ENCODE results near the gene GPR33.
"Not testable (repeated sequence)": the region's sequence is repeated elsewhere in the genome, so short reads cannot be mapped to it uniquely, and the experiment has no call there.

The GPR33 gene

DNA sequence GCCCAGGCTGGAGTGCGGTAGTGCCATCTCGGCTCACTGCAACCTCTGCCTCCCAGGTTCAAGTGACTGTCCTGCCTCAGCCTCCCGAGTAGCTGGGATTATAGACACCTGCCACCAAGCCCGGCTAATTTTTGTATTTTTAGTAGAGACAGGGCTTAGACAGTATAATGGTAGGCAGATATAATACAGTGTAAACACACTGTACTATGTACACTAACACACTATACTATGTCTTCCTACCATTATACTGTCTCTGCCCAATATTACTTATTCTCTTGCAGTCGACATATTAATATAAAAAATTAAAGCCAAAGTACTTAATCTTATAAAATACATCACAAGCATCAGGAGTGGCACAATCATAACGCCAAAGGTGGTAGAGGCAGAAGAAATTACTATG lies 45.6 kb downstream of the GPR33 start:
- Histone ChIP-seq H3K27me3 (replicated peaks) (no peaks in the 10 kb centered on the region), H3K4me3 (ENCODE audit: low read depth, low read length) (no peak overlapping the region), H3K27ac (peak overlapping the region; percentile 53), H3K36me3 (replicated peaks) (no peaks in the 10 kb centered on the region)
- no peak for DNase-seq
- in situ Hi-C loops (cut with HindIII; ENCODE audit: low pct_ligation_motif_present, low sequenced_read_pairs): no loop called here
- TF ChIP-seq CTCF (IDR thresholded peaks at IDR 0.05; ENCODE audit: low read depth, low read length, missing control alignments): no peak

GRCh38 chr14:31441273-31442111 lies 46.3 kb downstream of the GPR33 start:
- H3K27ac ChIP-seq: peak overlapping the region; percentile 53
- TF ChIP-seq CTCF (IDR thresholded peaks at IDR 0.05; ENCODE audit: low read depth, low read length, missing control alignments): no peak
- in situ Hi-C loops (cut with HindIII; ENCODE audit: low pct_ligation_motif_present, low sequenced_read_pairs): no loop called here

GRCh38 chr14:31440280-31440679 lies 47.6 kb downstream of the GPR33 start:
- no peak for DNase-seq
- no peaks in the 10 kb centered on the region for H3K36me3 ChIP-seq (replicated peaks)
- H3K27me3 ChIP-seq (replicated peaks): no peaks in the 10 kb centered on the region
- H3K4me3 ChIP-seq (ENCODE audit: low read depth, low read length): no peak overlapping the region
- no peak for TF ChIP-seq CTCF (IDR thresholded peaks at IDR 0.05; ENCODE audit: low read depth, low read length, missing control alignments)
- H3K27ac ChIP-seq: no peak overlapping the region
- in situ Hi-C loops (cut with HindIII; ENCODE audit: low pct_ligation_motif_present, low sequenced_read_pairs): no loop called here

More at GRCh38 chr14:31441273-31442111, 46.3 kb downstream of the GPR33 start:
- Histone ChIP-seq H3K27me3 (replicated peaks) (no peaks in the 10 kb centered on the region), H3K36me3 (replicated peaks) (no peaks in the 10 kb centered on the region), H3K4me3 (ENCODE audit: low read depth, low read length) (no peak overlapping the region)
- DNase-seq: no peak

GRCh38 chr14:31439561-31439960 lies 48.3 kb downstream of the GPR33 start:
- H3K27ac ChIP-seq: no peak overlapping the region
- no peaks in the 10 kb centered on the region for H3K27me3 ChIP-seq (replicated peaks)
- no peaks in the 10 kb centered on the region for H3K36me3 ChIP-seq (replicated peaks)
- no peak for DNase-seq
- no peak for TF ChIP-seq CTCF (IDR thresholded peaks at IDR 0.05; ENCODE audit: low read depth, low read length, missing control alignments)
- in situ Hi-C loops (cut with HindIII; ENCODE audit: low pct_ligation_motif_present, low sequenced_read_pairs): no loop called here
- no peak overlapping the region for H3K4me3 ChIP-seq (ENCODE audit: low read depth, low read length)

- in situ Hi-C loops (cut with HindIII; ENCODE audit: low pct_ligation_motif_present, low sequenced_read_pairs); H3K4me3 ChIP-seq (ENCODE audit: low read depth, low read length); H3K27me3 ChIP-seq (replicated peaks); H3K27ac ChIP-seq; DNase-seq; H3K36me3 ChIP-seq (replicated peaks): not testable (repeated sequence)
Observed at GRCh38 chr14:31437045-31437691, 50.7 kb downstream of the GPR33 start.

DNA sequence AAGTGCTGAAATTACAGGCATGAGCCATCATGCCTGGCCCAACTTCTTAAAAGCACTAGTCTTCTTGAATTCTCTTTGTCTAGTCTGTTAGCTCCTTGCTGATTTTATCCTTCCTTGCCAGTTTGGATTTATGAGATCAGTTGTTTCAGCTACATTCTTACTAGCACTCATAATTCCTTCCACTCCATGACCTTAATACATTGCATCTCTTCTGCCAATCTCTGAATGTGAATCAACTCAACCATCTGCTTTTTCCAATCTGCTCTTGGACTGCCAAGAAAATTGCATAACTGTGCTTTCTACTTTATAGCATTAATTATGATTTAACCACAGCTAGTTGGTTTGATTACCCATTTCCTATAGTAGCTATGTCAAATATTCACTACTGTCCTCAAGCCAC lies 52.6 kb downstream of the GPR33 start:
- Histone ChIP-seq H3K27me3 (replicated peaks) (no peaks in the 10 kb centered on the region), H3K27ac (no peak overlapping the region), H3K36me3 (replicated peaks) (no peaks in the 10 kb centered on the region), H3K4me3 (ENCODE audit: low read depth, low read length) (no peak overlapping the region)
- in situ Hi-C loops (cut with HindIII; ENCODE audit: low pct_ligation_motif_present, low sequenced_read_pairs): no loop called here
- DNase-seq: no peak
- TF ChIP-seq CTCF (IDR thresholded peaks at IDR 0.05; ENCODE audit: low read depth, low read length, missing control alignments): no peak
